GM12875 (cell line): ENCODE measurements around the gene FSTL3.

Source experiments
- H3K4me3 ChIP-seq: one replicate; pipeline ENCODE4 v1.5.1; 2011; ENCODE audit warnings: low read depth, low read length, control low read depth
- CTCF ChIP-seq: IDR thresholded peaks from 2 replicates; pipeline ENCODE4 v1.5.1; 2011; ENCODE audit warnings: low read depth, mild to moderate bottlenecking, control low read depth, inconsistent platforms, low read length, moderate library complexity, borderline replicate concordance; ENCODE audit not compliant: insufficient read depth

FSTL3 gene

GRCh38 chr19:651991-652390 is 24.2 kb upstream of the FSTL3 start:
- no peak for TF ChIP-seq CTCF
- H3K4me3 ChIP-seq = no peak overlapping the region

- H3K4me3 ChIP-seq = no peak overlapping the region
- TF ChIP-seq CTCF = no peak
Measured at GRCh38 chr19:652467-653389, 23.5 kb upstream of the FSTL3 start.

GRCh38 chr19:653425-653824 is 22.8 kb upstream of the FSTL3 start:
- no peak for TF ChIP-seq CTCF
- no peak overlapping the region for H3K4me3 ChIP-seq

- no peak overlapping the region for H3K4me3 ChIP-seq
- no peak for TF ChIP-seq CTCF
Measured at GRCh38 chr19:655691-656090, 20.5 kb upstream of the FSTL3 start.

GRCh38 chr19:656751-657559 is 19.2 kb upstream of the FSTL3 start:
- no peak overlapping the region for H3K4me3 ChIP-seq
- no peak for TF ChIP-seq CTCF

- TF ChIP-seq CTCF = no peak
- no peak overlapping the region for H3K4me3 ChIP-seq
Measured at GRCh38 chr19:657611-658010, 18.6 kb upstream of the FSTL3 start.
